WTC11 (cell line): Measurements from ENCODE around the gene MICAL3. TPM values are rescaled to one million over a fixed set of nuclear protein-coding genes. Genes with fewer than 3 reads are reported as not detected.
A peak's percentile ranks its signal among the peaks of the same experiment; 100 is the strongest.

Experiments used
- ATAC-seq: fragments of 200-7000 bp; cut with Tn5 transposase; 2 replicates; pipeline ENCODE4 v1.10.0; 2021; ENCODE audit warnings: mild to moderate bottlenecking, moderate library complexity
- CTCF ChIA-PET: fragments of 300-600 bp; sonication (Branson Sonifier 250); formaldehyde crosslinking; loops from one replicate; lab custom pipeline; 2021; ENCODE audit warnings: antibody characterized with exemption; lab: Charles Lee
- POLR2A ChIA-PET: fragments of 350-600 bp; sonication (Branson Sonifier 250); formaldehyde crosslinking; loops from one replicate; lab custom pipeline; 2021; ENCODE audit warnings: antibody characterized with exemption; lab: Charles Lee
- DNase-seq: peaks from one replicate; pipeline ENCODE4 v3.0.0; 2021; ENCODE audit warnings: low spot score
- H3K27ac Mint-ChIP-seq: 2 replicates; pipeline ENCODE4 v1.8.0; 2021; ENCODE audit warnings: mixed read lengths
- H3K27me3 Mint-ChIP-seq: 2 replicates; pipeline ENCODE4 v1.8.0; 2021; ENCODE audit warnings: low read depth, mild to moderate bottlenecking, moderate library complexity, mixed read lengths
- H3K36me3 Mint-ChIP-seq: 2 replicates; pipeline ENCODE4 v1.8.0; 2021; ENCODE audit warnings: mixed read lengths
- H3K4me1 Mint-ChIP-seq: 2 replicates; pipeline ENCODE4 v1.8.0; 2022; ENCODE audit warnings: mixed read lengths
- H3K4me3 Mint-ChIP-seq: 2 replicates; pipeline ENCODE4 v1.8.0; 2021; ENCODE audit warnings: mild to moderate bottlenecking, moderate library complexity, mixed read lengths
- H3K9me3 Mint-ChIP-seq: 2 replicates; pipeline ENCODE4 v1.8.0; 2021; ENCODE audit warnings: mixed read lengths
- ESRRA ChIP-seq: sonication (generic); formaldehyde crosslinking; IDR thresholded peaks from 2 replicates; pipeline ENCODE4 v1.8.1; 2022; ENCODE audit warnings: mild to moderate bottlenecking, missing genetic modification reagents, borderline replicate concordance
- FOXK1 ChIP-seq: sonication (generic); formaldehyde crosslinking; IDR thresholded peaks from 2 replicates; pipeline ENCODE4 v1.8.0; 2022; ENCODE audit warnings: mild to moderate bottlenecking, moderate library complexity, missing genetic modification reagents
- GRHL2 ChIP-seq: fragments of 250-450 bp; sonication (Bioruptor Pico); IDR thresholded peaks from 2 replicates; pipeline ENCODE4 v1.8.0; 2022; ENCODE audit warnings: mild to moderate bottlenecking, moderate library complexity; ENCODE audit not compliant: insufficient replicate concordance, severe bottlenecking
- MYBL2 ChIP-seq: sonication (generic); formaldehyde crosslinking; IDR thresholded peaks from 2 replicates; pipeline ENCODE4 v1.8.1; 2023; ENCODE audit warnings: mild to moderate bottlenecking, moderate library complexity, missing genetic modification reagents
- PRRX2 ChIP-seq: fragments of 250-450 bp; sonication (Bioruptor Pico); IDR thresholded peaks from 2 replicates; pipeline ENCODE4 v1.8.0; 2021; ENCODE audit warnings: mild to moderate bottlenecking
- SOX15 ChIP-seq: fragments of 250-450 bp; sonication (Bioruptor Pico); IDR thresholded peaks from 2 replicates; pipeline ENCODE4 v1.9.0; 2021; ENCODE audit warnings: mild to moderate bottlenecking
- ZNF232 ChIP-seq: sonication (generic); formaldehyde crosslinking; IDR thresholded peaks from 2 replicates; pipeline ENCODE4 v1.8.0; 2022; ENCODE audit warnings: mild to moderate bottlenecking, missing genetic modification reagents
- ZNF317 ChIP-seq: sonication (generic); formaldehyde crosslinking; IDR thresholded peaks from 2 replicates; pipeline ENCODE4 v1.8.1; 2023; ENCODE audit warnings: low read depth, mild to moderate bottlenecking, moderate library complexity, missing genetic modification reagents, borderline replicate concordance
- ZNF416 ChIP-seq: fragments of 250-450 bp; sonication (Bioruptor Pico); IDR thresholded peaks from 2 replicates; pipeline ENCODE4 v1.9.0; 2021; ENCODE audit warnings: mild to moderate bottlenecking, inconsistent platforms
- total RNA-seq: library from RNA; stranded (reverse); gene quantifications from 3 replicates; pipeline ENCODE4 v1.2.3, GENCODE V29; 2021
- TF ChIP-seq, protein P1 (sequence below): sonication (generic); formaldehyde crosslinking; IDR thresholded peaks from 2 replicates; pipeline ENCODE4 v1.8.0; 2022; ENCODE audit warnings: mild to moderate bottlenecking, missing genetic modification reagents
- TF ChIP-seq, protein P2 (sequence below): sonication (generic); formaldehyde crosslinking; IDR thresholded peaks from 2 replicates; pipeline ENCODE4 v1.8.0; 2023; ENCODE audit warnings: mild to moderate bottlenecking, missing genetic modification reagents
- TF ChIP-seq, protein P3 (sequence below): fragments of 250-450 bp; sonication (Bioruptor Pico); conservative IDR thresholded peaks from 2 replicates; pipeline ENCODE4 v1.9.0; 2021; ENCODE audit warnings: mild to moderate bottlenecking
- TF ChIP-seq, protein P4 (sequence below): sonication (generic); formaldehyde crosslinking; IDR thresholded peaks from 2 replicates; pipeline ENCODE4 v1.8.0; 2022; ENCODE audit warnings: mild to moderate bottlenecking, missing genetic modification reagents
- TF ChIP-seq, protein P5 (sequence below): sonication (generic); formaldehyde crosslinking; IDR thresholded peaks from 2 replicates; pipeline ENCODE4 v1.8.0; 2022; ENCODE audit warnings: mild to moderate bottlenecking, missing genetic modification reagents
- TF ChIP-seq, protein P6 (sequence below): sonication (generic); formaldehyde crosslinking; IDR thresholded peaks from 2 replicates; pipeline ENCODE4 v1.8.1; 2023; ENCODE audit warnings: mild to moderate bottlenecking, moderate library complexity, missing genetic modification reagents

The MICAL3 gene
- total RNA-seq, 1 experiment from 2014 or later = 41.2 TPM

DNA sequence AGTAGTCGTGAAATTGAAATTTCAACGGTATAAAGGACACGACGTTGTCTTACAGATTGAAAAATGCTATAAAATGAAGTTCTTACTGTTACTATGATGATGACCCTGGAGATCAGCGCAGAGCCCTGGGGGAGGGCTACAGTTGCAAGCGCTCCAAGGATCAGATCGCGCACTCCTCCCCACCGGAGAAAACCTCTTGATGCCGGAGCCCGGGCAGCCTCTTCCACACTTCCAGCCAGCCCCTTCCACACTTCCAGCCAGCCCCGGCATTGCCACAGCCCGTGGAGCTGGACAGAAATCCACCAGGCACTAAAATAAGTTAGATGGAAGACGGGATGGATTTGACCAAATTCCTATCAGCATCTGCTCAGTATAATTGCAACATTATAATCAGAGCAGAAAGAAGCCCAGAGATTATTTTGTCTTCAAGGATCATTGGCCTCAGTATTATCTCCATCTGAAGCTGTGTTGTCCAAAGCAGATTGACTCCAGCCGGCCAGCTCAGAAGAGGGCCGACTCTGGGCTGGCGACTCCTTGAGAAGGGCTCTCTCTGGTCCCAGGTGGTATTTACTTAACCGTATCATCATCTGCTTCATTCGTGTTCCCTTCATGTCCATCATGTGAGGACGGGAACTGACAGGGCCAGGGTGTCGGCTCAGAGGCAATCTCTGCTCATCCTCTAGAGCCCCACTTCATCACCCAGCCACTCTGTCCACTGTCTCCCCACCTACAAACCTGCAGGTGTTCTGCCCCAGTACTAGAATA, 777 bp upstream of the MICAL3 start (continued):
- TF ChIP-seq, protein P1, sequence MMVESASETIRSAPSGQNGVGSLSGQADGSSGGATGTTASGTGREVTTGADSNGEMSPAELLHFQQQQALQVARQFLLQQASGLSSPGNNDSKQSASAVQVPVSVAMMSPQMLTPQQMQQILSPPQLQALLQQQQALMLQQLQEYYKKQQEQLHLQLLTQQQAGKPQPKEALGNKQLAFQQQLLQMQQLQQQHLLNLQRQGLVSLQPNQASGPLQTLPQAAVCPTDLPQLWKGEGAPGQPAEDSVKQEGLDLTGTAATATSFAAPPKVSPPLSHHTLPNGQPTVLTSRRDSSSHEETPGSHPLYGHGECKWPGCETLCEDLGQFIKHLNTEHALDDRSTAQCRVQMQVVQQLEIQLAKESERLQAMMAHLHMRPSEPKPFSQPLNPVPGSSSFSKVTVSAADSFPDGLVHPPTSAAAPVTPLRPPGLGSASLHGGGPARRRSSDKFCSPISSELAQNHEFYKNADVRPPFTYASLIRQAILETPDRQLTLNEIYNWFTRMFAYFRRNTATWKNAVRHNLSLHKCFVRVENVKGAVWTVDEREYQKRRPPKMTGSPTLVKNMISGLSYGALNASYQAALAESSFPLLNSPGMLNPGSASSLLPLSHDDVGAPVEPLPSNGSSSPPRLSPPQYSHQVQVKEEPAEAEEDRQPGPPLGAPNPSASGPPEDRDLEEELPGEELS (CRISPR knock-in tag) = no peak
- TF ChIP-seq ZNF317 (CRISPR knock-in tag) (no peak), ZNF416 (CRISPR knock-in tag) (no peak), ZNF232 (CRISPR knock-in tag) (no peak), MYBL2 (CRISPR knock-in tag) (no peak), SOX15 (CRISPR knock-in tag) (no peak), PRRX2 (CRISPR knock-in tag) (no peak)
- TF ChIP-seq, protein P2, sequence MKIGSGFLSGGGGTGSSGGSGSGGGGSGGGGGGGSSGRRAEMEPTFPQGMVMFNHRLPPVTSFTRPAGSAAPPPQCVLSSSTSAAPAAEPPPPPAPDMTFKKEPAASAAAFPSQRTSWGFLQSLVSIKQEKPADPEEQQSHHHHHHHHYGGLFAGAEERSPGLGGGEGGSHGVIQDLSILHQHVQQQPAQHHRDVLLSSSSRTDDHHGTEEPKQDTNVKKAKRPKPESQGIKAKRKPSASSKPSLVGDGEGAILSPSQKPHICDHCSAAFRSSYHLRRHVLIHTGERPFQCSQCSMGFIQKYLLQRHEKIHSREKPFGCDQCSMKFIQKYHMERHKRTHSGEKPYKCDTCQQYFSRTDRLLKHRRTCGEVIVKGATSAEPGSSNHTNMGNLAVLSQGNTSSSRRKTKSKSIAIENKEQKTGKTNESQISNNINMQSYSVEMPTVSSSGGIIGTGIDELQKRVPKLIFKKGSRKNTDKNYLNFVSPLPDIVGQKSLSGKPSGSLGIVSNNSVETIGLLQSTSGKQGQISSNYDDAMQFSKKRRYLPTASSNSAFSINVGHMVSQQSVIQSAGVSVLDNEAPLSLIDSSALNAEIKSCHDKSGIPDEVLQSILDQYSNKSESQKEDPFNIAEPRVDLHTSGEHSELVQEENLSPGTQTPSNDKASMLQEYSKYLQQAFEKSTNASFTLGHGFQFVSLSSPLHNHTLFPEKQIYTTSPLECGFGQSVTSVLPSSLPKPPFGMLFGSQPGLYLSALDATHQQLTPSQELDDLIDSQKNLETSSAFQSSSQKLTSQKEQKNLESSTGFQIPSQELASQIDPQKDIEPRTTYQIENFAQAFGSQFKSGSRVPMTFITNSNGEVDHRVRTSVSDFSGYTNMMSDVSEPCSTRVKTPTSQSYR (CRISPR knock-in tag) = no peak
- TF ChIP-seq, protein P3, sequence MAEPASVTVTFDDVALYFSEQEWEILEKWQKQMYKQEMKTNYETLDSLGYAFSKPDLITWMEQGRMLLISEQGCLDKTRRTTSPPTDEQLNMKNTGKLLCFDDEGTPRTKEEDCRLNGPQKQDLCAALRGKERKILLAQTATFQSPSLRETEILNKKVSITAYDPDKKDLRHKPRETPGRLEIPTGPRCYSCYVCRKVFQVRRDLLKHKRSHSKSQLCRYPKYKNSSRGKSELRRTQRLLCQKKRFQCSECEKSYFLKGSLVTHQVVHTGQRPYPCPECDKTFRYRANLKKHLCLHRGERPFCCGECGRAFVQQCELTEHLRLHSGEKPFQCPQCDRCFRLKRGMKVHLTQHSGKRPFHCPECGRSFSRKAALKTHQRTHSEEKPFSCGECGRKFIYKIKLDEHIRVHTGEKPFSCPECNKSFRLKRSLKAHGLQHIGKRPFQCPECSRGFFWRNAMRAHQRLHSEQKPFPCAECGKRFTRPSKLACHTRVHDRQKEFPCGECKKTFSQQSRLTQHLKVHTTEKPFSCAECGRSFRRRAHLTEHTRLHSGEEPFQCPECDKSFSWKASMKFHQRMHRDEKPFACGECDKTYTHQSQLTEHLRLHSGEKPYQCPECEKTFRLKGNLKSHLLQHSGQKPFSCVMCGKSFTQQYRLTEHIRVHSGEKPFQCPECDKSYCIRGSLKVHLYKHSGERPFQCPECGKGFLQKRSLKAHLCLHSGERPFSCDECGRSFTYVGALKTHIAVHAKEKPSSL (CRISPR knock-in tag) = no peak

DNA sequence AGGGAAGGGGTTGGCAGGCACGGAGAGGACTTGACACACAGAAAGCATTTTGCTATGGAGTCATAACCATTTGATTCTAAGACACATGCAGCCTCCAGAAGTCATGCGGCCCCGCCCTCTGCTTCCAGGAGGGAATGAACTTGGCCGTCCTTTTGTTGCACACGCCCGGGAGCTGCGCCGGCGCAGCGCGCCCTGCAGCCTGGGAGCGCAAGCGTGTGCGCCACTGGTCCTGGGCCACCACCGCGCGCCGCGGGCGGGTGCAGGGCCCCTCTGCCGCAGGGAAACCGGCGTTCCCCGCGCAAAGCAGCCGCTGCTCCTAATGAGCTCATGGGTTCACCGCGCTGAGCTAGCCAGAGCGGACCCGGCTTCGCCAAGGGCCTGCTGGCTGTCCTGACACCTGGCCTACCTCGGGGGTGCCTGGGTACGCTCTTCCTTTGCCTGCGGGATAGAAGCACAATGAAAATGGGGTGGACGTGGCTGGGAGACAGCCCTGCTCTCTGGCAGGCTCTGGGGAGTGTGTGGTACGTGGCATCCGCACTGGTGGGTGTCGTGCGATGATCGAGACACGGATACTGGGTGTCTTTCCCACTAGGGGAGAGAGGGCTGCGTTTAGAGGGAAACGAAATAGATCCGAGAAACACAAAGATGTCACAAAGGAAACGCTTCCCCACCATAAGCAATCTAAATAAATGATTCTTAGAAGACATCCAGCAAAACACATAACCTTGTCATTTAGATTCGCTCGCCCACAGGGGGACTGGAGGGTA, 669 bp downstream of the MICAL3 start:
- no peak overlapping the region for H3K27ac Mint-ChIP-seq
- H3K27me3 Mint-ChIP-seq = peaks cover 70% of the 10 kb centered on the region
- DNase-seq (peak; percentile 67), ATAC-seq (peak; percentile 91)
- no peaks in the 10 kb centered on the region for H3K36me3 Mint-ChIP-seq
- peaks cover 16% of the 10 kb centered on the region for H3K4me1 Mint-ChIP-seq
- ChIA-PET POLR2A (interaction anchor here (0.6 to 1.5 kb wide), 2 partner anchors 23 to 386 kb away, joined by 3 read pairs; no protein-coding TSS in a partner anchor), CTCF (interaction anchor here (0.7 to 2.5 kb wide), 10 partner anchors 19 to 244 kb away, joined by 3 to 13 read pairs (median 6); no protein-coding TSS in a partner anchor)
- peak overlapping the region; percentile 91 for H3K4me3 Mint-ChIP-seq
- TF ChIP-seq ESRRA (CRISPR knock-in tag) (no peak), FOXK1 (CRISPR knock-in tag) (no peak), GRHL2 (no peak)
- TF ChIP-seq, protein P4, sequence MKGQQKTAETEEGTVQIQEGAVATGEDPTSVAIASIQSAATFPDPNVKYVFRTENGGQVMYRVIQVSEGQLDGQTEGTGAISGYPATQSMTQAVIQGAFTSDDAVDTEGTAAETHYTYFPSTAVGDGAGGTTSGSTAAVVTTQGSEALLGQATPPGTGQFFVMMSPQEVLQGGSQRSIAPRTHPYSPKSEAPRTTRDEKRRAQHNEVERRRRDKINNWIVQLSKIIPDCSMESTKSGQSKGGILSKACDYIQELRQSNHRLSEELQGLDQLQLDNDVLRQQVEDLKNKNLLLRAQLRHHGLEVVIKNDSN (CRISPR knock-in tag) = no peak
- TF ChIP-seq, protein P5, sequence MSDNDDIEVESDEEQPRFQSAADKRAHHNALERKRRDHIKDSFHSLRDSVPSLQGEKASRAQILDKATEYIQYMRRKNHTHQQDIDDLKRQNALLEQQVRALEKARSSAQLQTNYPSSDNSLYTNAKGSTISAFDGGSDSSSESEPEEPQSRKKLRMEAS (CRISPR knock-in tag) = peak; percentile 38; the same call in 1 of the 2 replicates
- TF ChIP-seq, protein P6, sequence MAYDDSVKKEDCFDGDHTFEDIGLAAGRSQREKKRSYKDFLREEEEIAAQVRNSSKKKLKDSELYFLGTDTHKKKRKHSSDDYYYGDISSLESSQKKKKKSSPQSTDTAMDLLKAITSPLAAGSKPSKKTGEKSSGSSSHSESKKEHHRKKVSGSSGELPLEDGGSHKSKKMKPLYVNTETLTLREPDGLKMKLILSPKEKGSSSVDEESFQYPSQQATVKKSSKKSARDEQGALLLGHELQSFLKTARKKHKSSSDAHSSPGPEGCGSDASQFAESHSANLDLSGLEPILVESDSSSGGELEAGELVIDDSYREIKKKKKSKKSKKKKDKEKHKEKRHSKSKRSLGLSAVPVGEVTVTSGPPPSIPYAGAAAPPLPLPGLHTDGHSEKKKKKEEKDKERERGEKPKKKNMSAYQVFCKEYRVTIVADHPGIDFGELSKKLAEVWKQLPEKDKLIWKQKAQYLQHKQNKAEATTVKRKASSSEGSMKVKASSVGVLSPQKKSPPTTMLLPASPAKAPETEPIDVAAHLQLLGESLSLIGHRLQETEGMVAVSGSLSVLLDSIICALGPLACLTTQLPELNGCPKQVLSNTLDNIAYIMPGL (CRISPR knock-in tag) = peak; percentile 60
- H3K9me3 Mint-ChIP-seq = no peaks in the 10 kb centered on the region
